GM18508 (cell line): Measurements from ENCODE around the gene CD1C.
"Not testable (repeated sequence)": the region's sequence is repeated elsewhere in the genome, so short reads cannot be mapped to it uniquely, and the experiment has no call there.

Experiments
- ATAC-seq: cut with Tn5 transposase; IDR thresholded peaks from one replicate; pipeline ENCODE4 v1.9.1; 2021; ENCODE audit warnings: moderate number of reproducible peaks; ENCODE audit not compliant: insufficient read depth, unreplicated experiment

The CD1C gene

DNA sequence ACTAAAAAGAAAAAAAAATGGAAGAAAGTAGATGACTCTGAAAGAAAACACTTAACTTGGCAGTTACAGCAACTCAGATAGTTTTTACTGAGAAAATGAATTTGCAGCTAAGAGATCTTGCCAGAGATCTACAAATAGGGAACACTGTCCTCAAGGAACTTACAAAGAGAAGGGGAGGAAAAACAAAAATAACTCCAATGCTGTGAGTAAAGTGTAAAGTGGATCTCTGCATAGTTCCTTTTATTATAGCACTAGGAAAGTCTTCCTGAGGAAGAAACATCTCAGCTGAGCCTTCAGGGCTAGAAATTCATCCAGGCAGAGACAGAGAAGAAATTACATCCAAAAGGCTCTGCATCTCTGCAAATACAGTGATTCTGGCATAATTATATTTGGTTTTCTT is 37.8 kb downstream of the CD1C start:
- ATAC-seq, result no peak

- no peak for ATAC-seq
Measured at GRCh38 chr1:158328426-158328825, 38.7 kb downstream of the CD1C start.

- no peak for ATAC-seq
Measured at GRCh38 chr1:158329300-158329699, 39.6 kb downstream of the CD1C start.

DNA sequence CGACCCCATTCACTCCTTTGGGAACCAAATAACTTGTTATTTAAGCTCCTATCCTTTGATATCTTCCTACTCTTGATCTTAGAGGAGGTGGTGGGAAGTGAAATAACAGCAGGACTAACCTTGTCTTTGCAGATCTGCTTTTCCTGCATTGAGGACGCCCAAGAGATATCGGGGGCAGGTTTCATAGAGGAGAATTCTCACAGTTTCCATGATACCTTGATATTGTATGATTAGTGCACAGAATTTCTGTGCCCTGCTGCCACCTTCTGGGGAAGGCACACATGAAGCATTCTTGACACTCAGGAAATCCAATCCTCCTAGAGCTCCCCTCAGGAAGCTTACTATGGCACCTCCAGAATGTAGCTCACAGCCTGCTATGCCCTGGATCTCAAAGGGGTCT is 40.0 kb downstream of the CD1C start:
- no peak for ATAC-seq

GRCh38 chr1:158330391-158331105 is 40.8 kb downstream of the CD1C start:
- ATAC-seq, result no peak

- no peak for ATAC-seq
Measured at GRCh38 chr1:158331106-158331425, 41.3 kb downstream of the CD1C start.

- no peak for ATAC-seq
Measured at GRCh38 chr1:158331481-158332150, 41.9 kb downstream of the CD1C start, which contains the start of gene CD1B. Gene CD1B (minus strand): TSS chr1:158331531. CDS start chr1:158331423, 108 bp downstream.

DNA sequence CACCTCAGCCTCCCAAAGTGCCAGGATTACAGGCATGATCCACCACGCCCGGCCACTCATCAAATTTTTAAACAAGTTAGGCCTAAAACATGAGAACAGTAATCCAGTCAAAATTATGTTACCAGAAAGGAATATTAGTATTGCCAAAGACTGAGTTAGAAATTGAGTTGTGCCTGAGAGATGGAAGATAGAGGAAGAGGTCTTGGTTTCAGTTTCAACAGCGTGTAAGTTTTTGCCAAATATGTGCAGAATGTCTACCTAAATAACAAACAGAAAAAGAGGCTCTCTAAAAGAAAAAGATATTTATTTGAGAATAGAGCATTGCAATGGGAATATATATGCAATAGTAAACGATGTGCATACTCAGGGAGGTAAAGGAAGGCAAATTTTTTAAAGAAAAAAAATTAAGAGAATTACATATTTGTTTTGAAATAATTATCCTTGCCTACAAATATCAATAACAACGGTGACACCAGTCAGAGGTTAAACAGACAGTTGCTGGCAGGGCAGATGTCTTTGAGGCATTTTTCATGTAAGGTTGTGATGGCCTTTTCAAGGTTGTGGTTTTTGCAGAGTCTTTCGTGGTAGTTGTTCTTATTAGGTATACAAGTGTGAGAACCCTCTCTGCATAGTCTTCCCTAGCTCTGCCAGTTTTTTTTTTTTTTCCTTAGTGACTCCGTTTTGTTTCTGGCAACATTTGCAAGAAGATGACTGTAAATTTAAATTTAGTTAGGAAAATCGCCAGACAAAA is 43.9 kb downstream of the CD1C start:
- ATAC-seq, result no peak

GRCh38 chr1:158334526-158335212 is 44.9 kb downstream of the CD1C start:
- no peak for ATAC-seq

- ATAC-seq, result no peak
Measured at GRCh38 chr1:158335213-158335532, 45.5 kb downstream of the CD1C start.

- ATAC-seq, result not testable (repeated sequence)
Measured at GRCh38 chr1:158336413-158336812, 46.7 kb downstream of the CD1C start.
